H1 (cell line): ENCODE measurements around the gene TSPAN4. TPM values are rescaled to one million over a fixed set of nuclear protein-coding genes. Genes with fewer than 3 reads are reported as not detected.
A peak's percentile ranks its signal among the peaks of the same experiment; 100 is the strongest.

Experiments used
- CTCF ChIA-PET: fragments of 300-600 bp; sonication (Branson Sonifier 250); formaldehyde crosslinking; loops from one replicate; lab custom pipeline; 2021; ENCODE audit not compliant: partially characterized antibody; lab: Charles Lee
- POLR2A ChIA-PET: fragments of 300-600 bp; sonication (Branson Sonifier 250); formaldehyde crosslinking; loops from one replicate; lab custom pipeline; 2021; ENCODE audit warnings: inconsistent platforms; ENCODE audit not compliant: partially characterized antibody; lab: Charles Lee
- DNase-seq, 2 experiments: peaks; one replicate each; pipeline versions ENCODE4 v3.0.0 to v3.0.0-alpha.2; 2010 to 2022; ENCODE audit warnings: low spot score in 2 of 2, low read depth in 1 of 2, mixed read lengths in 1 of 2
- FAIRE-seq: peaks from 2 replicates; lab custom pipeline; 2011; peaks lifted over from hg19 to GRCh38; lab: Jason Lieb, UNC
- H2AFZ ChIP-seq: 2 replicates; pipeline ENCODE4 v1.8.1; 2012; ENCODE audit warnings: low read length, inconsistent platforms
- H2AK5ac ChIP-seq: 2 replicates; pipeline ENCODE4 v1.6.1; 2013; ENCODE audit warnings: low read depth, low read length
- H2BK120ac ChIP-seq: replicated peaks from 2 replicates; pipeline ENCODE3; 2013; ENCODE audit warnings: low read depth, low read length, inconsistent platforms
- H2BK12ac ChIP-seq: 2 replicates; pipeline ENCODE4 v1.6.1; 2013; ENCODE audit warnings: low read depth, low read length
- H2BK15ac ChIP-seq: 2 replicates; pipeline ENCODE4 v1.6.1; 2013; ENCODE audit warnings: low read length
- H2BK20ac ChIP-seq: 2 replicates; pipeline ENCODE4 v1.6.1; 2013; ENCODE audit warnings: low read length
- H2BK5ac ChIP-seq: 2 replicates; pipeline ENCODE4 v1.6.1; 2013; ENCODE audit warnings: low read depth, low read length
- H3K14ac ChIP-seq: 2 replicates; pipeline ENCODE4 v1.6.1; 2013; ENCODE audit warnings: inconsistent platforms; ENCODE audit not compliant: insufficient read length
- H3K18ac ChIP-seq: 2 replicates; pipeline ENCODE4 v1.6.1; 2013; ENCODE audit warnings: low read length; ENCODE audit errors: extremely low read depth
- H3K23ac ChIP-seq: 2 replicates; pipeline ENCODE4 v1.6.1; 2013; ENCODE audit warnings: inconsistent platforms; ENCODE audit not compliant: insufficient read length
- H3K23me2 ChIP-seq: 2 replicates; pipeline ENCODE4 v1.6.1; 2013; ENCODE audit warnings: low read depth, low read length
- H3K27ac ChIP-seq: 2 replicates; pipeline ENCODE4 v1.6.1; 2011; ENCODE audit warnings: low read depth, low read length, inconsistent platforms
- H3K27me3 ChIP-seq, 4 experiments: replicated peaks in 1 of 4; 1 replicate in 1 of 4; 2 replicates in 3 of 4; pipeline versions ENCODE4 v1.6.1 to v1.8.1; 2011 to 2013; ENCODE audit warnings: low read length in 3 of 4, mild to moderate bottlenecking in 3 of 4, inconsistent platforms in 2 of 4, mixed read lengths in 2 of 4, moderate library complexity in 1 of 4; ENCODE audit not compliant: control insufficient read depth in 3 of 4, insufficient read depth in 3 of 4; ENCODE audit errors: extremely low read depth in 1 of 4
- H3K36me3 ChIP-seq, 4 experiments: 2 replicates each; pipeline versions ENCODE4 v1.6.1 to v1.8.1; 2011 to 2013; ENCODE audit warnings: mild to moderate bottlenecking in 4 of 4, low read length in 3 of 4, moderate library complexity in 2 of 4, control low read depth in 1 of 4, inconsistent platforms in 1 of 4; ENCODE audit not compliant: insufficient read depth in 4 of 4, control insufficient read depth in 2 of 4
- H3K4ac ChIP-seq: replicated peaks from 2 replicates; pipeline ENCODE3; 2013; ENCODE audit warnings: low read length, low read depth, mixed read lengths, inconsistent platforms; ENCODE audit not compliant: insufficient read length
- H3K4me1 ChIP-seq, 4 experiments: replicated peaks in 1 of 4; 1 replicate in 1 of 4; 2 replicates in 3 of 4; pipeline versions ENCODE4 v1.6.1 to v1.8.1; 2011 to 2013; ENCODE audit warnings: low read length in 3 of 4, inconsistent platforms in 2 of 4, mixed read lengths in 1 of 4; ENCODE audit not compliant: insufficient read depth in 4 of 4, control insufficient read depth in 3 of 4
- H3K4me2 ChIP-seq, 2 experiments: 2 replicates each; pipeline versions ENCODE4 v1.6.1 to v1.8.1; 2011 to 2013; ENCODE audit warnings: low read depth in 2 of 2, low read length in 2 of 2, control low read depth in 1 of 2, inconsistent platforms in 1 of 2, mild to moderate bottlenecking in 1 of 2; ENCODE audit not compliant: insufficient read depth in 1 of 2
- H3K4me3 ChIP-seq, 4 experiments: fragments of 200-600, 300-600 bp in 1 of 4; sonication (generic), shearing (Covaris generic), sonication (Bioruptor Twin) in 1 of 4; 2 replicates each; pipeline versions ENCODE4 v1.5.1 to v1.8.1; 2011 to 2016; ENCODE audit warnings: low read length in 4 of 4, low read depth in 3 of 4, control low read depth in 2 of 4, inconsistent platforms in 2 of 4, mild to moderate bottlenecking in 2 of 4, mixed read lengths in 1 of 4, moderate library complexity in 1 of 4; ENCODE audit not compliant: insufficient read depth in 2 of 4; ENCODE audit errors: extremely low read depth in 1 of 4
- H3K56ac ChIP-seq: replicated peaks from 2 replicates; pipeline ENCODE3; 2013; ENCODE audit warnings: low read depth, mild to moderate bottlenecking, mixed read lengths, low read length, inconsistent platforms; ENCODE audit not compliant: insufficient read length
- H3K79me1 ChIP-seq: 2 replicates; pipeline ENCODE4 v1.6.1; 2013; ENCODE audit warnings: low read depth, low read length, control low read depth
- H3K79me2 ChIP-seq, 2 experiments: 2 replicates each; pipeline versions ENCODE4 v1.6.1 to v1.8.1; 2012 to 2013; ENCODE audit warnings: low read length in 2 of 2, mild to moderate bottlenecking in 2 of 2, inconsistent platforms in 1 of 2; ENCODE audit not compliant: insufficient read depth in 2 of 2, control insufficient read depth in 1 of 2
- H3K9ac ChIP-seq, 4 experiments: replicated peaks in 1 of 4; 1 replicate in 1 of 4; 2 replicates in 3 of 4; pipeline versions ENCODE4 v1.6.1 to v1.8.1; 2011 to 2013; ENCODE audit warnings: low read depth in 3 of 4, low read length in 3 of 4, control low read depth in 2 of 4, mild to moderate bottlenecking in 2 of 4, moderate library complexity in 2 of 4, inconsistent platforms in 1 of 4; ENCODE audit errors: extremely low read depth in 1 of 4
- H3K9me3 ChIP-seq, 2 experiments: 2 replicates each; pipeline versions ENCODE4 v1.6.1 to v1.8.1; 2012 to 2013; ENCODE audit warnings: mild to moderate bottlenecking in 2 of 2, moderate library complexity in 2 of 2, control low read depth in 1 of 2, inconsistent platforms in 1 of 2, low read depth in 1 of 2, low read length in 1 of 2, mixed read lengths in 1 of 2; ENCODE audit not compliant: insufficient read depth in 2 of 2
- H4K20me1 ChIP-seq, 2 experiments: replicated peaks in 1 of 2; 2 replicates each; pipeline versions ENCODE3 to v1.8.1; 2011 to 2013; ENCODE audit warnings: inconsistent platforms in 2 of 2, low read length in 2 of 2, mild to moderate bottlenecking in 1 of 2; ENCODE audit not compliant: insufficient read depth in 2 of 2, control insufficient read depth in 1 of 2
- H4K5ac ChIP-seq: 2 replicates; pipeline ENCODE4 v1.6.1; 2013; ENCODE audit warnings: low read length, low read depth, mixed read lengths, inconsistent platforms; ENCODE audit not compliant: insufficient read length
- H4K8ac ChIP-seq: 2 replicates; pipeline ENCODE4 v1.8.0; 2013; ENCODE audit warnings: mild to moderate bottlenecking, moderate library complexity, low read length, inconsistent platforms; ENCODE audit not compliant: insufficient read depth; ENCODE audit errors: extremely low read depth
- H4K91ac ChIP-seq: replicated peaks from 2 replicates; pipeline ENCODE3; 2013; ENCODE audit warnings: low read length, mixed read lengths, inconsistent platforms; ENCODE audit not compliant: insufficient read length
- ASH2L ChIP-seq: fragments of 200-600, 300-600 bp; sonication (generic); IDR thresholded peaks from one replicate; pipeline ENCODE4 v1.7.1; 2017; ENCODE audit warnings: low read length
- BCL11A ChIP-seq, 2 experiments: IDR thresholded peaks; one replicate each; pipeline ENCODE4 v1.6.1; 2011; ENCODE audit warnings: low read depth in 2 of 2, low read length in 2 of 2, mild to moderate bottlenecking in 2 of 2
- CREB1 ChIP-seq: IDR thresholded peaks from 2 replicates; pipeline ENCODE4 v1.6.1; 2012; ENCODE audit warnings: inconsistent platforms
- EGR1 ChIP-seq: IDR thresholded peaks from 2 replicates; pipeline ENCODE4 v1.6.1; 2011; ENCODE audit warnings: low read depth, low read length, borderline replicate concordance
- FOSL1 ChIP-seq: IDR thresholded peaks from 2 replicates; pipeline ENCODE4 v1.6.1; 2011; ENCODE audit warnings: mild to moderate bottlenecking, low read depth, low read length, moderate library complexity; ENCODE audit not compliant: insufficient read depth
- KDM4A ChIP-seq: IDR thresholded peaks from one replicate; pipeline ENCODE4 v1.7.1; 2012; ENCODE audit warnings: low read depth, mild to moderate bottlenecking, moderate library complexity, low read length, inconsistent platforms; ENCODE audit not compliant: severe bottlenecking
- MAFK ChIP-seq: IDR thresholded peaks from 2 replicates; pipeline ENCODE4 v1.6.1; 2012; ENCODE audit warnings: low read depth, mild to moderate bottlenecking, improper control_type of control experiment, low read length
- NRF1 ChIP-seq: IDR thresholded peaks from 2 replicates; pipeline ENCODE4 v1.6.1; 2011; ENCODE audit warnings: mild to moderate bottlenecking, low read depth, low read length, improper control_type of control experiment
- RBBP5 ChIP-seq: IDR thresholded peaks from 2 replicates; pipeline ENCODE4 v1.7.1; 2012; ENCODE audit warnings: low read depth, mild to moderate bottlenecking, inconsistent platforms, low read length, moderate library complexity, borderline replicate concordance
- SIRT6 ChIP-seq: IDR thresholded peaks from one replicate; pipeline ENCODE4 v1.7.1; 2012; ENCODE audit warnings: low read length, inconsistent platforms
- SP1 ChIP-seq: IDR thresholded peaks from 2 replicates; pipeline ENCODE4 v1.6.1; 2011; ENCODE audit warnings: low read depth, low read length
- SRF ChIP-seq: IDR thresholded peaks from 2 replicates; pipeline ENCODE4 v1.6.1; 2011; ENCODE audit warnings: mild to moderate bottlenecking, low read depth, low read length, moderate library complexity
- ZNF274 ChIP-seq: IDR thresholded peaks from 2 replicates; pipeline ENCODE4 v1.7.0; 2012; ENCODE audit warnings: low read length, borderline replicate concordance; ENCODE audit errors: extremely low read depth
- WGBS, 2 experiments: shearing (Covaris generic) in 1 of 2; methylation state at CpG; one replicate each; pipeline versions ENCODE4 v1.1.6 to v1.1.7; 2013 to 2015; ENCODE audit warnings: low lambda C conversion rate in 2 of 2, mixed read lengths in 2 of 2, inconsistent platforms in 1 of 2, low coverage in 1 of 2, missing lambda C conversion rate in 1 of 2; ENCODE audit not compliant: insufficient replicate concordance in 2 of 2, insufficient coverage in 1 of 2, insufficient read length in 1 of 2; ENCODE audit errors: extremely low coverage in 1 of 2, missing lambda C conversion rate in 1 of 2; 5-methylcytosine and 5-hydroxymethylcytosine counted together
- polyA plus RNA-seq, 7 experiments: library from polyadenylated mRNA; depleted of rRNA in 3 of 7; stranded (reverse) in 5 of 7; unstranded in 2 of 7; fragments of >200 nt in 5 of 7; fragments of 200-250 nt in 2 of 7; gene quantifications; 1 replicate in 5 of 7; 2 replicates in 1 of 7; 4 replicates in 1 of 7; pipeline versions ENCODE4 v1.2.1 to v1.2.3, GENCODE V29; 2011 to 2013; ENCODE audit warnings: missing spikeins in 2 of 7, mixed read lengths in 2 of 7
- total RNA-seq: library from RNA; stranded (reverse); fragmentation: NEBNext Ultra II Directional; extraction: Animal tissue kit (Norgen Biotek cat#: 25700); gene quantifications from 2 replicates; pipeline ENCODE4 v1.2.1, GENCODE V29; 2021
- TF ChIP-seq, protein P1 (sequence below): IDR thresholded peaks from 2 replicates; pipeline ENCODE4 v1.6.1; 2012; ENCODE audit warnings: inconsistent platforms

TSPAN4 gene
- total and polyA plus RNA-seq, 2 of the 8 experiments (the other 6 are each of a cell fraction or from before 2014, with no cell fraction given) = 74.1 to 145 TPM

- H3K56ac ChIP-seq = no peak overlapping the region
- no peak overlapping the region for H3K27ac ChIP-seq
- no peak overlapping the region for H2AFZ ChIP-seq
- peak overlapping the region; percentile 74 to 77 for H3K4me2 ChIP-seq
- H3K9ac ChIP-seq = peak overlapping the region in 2 of 4 experiments; percentile 6 to 42; a peak in 1 of 7 replicates
- peak overlapping the region in 3 of 4 experiments; percentile 69 to 97 (median 89); a peak in 5 of 8 replicates for H3K4me3 ChIP-seq
- CTCF ChIA-PET = interaction anchor here (0.7 to 1.7 kb wide), 8 partner anchors 9 to 86 kb away, joined by 3 to 12 read pairs (median 4); no protein-coding TSS in a partner anchor
- H3K36me3 ChIP-seq = peaks cover 2 to 5% (median 4%) of the 10 kb centered on the region in 4 experiments; a peak in 6 of 8 replicates
- POLR2A ChIA-PET = interaction anchor here (0.8 to 1.8 kb wide), 4 partner anchors 15 to 132 kb away, joined by 3 to 6 read pairs (median 3); no protein-coding TSS in a partner anchor
- H2BK12ac ChIP-seq = no peak overlapping the region
- no peak overlapping the region for H2BK20ac ChIP-seq
- H2AK5ac ChIP-seq = no peak overlapping the region
- TF ChIP-seq FOSL1 (no peak), EGR1 (no peak), SP1 (no peak), MAFK (no peak), RBBP5 (no peak), CREB1 (no peak), KDM4A (no peak), SRF (no peak), ASH2L (no peak), NRF1 (no peak), ZNF274 (no peak), SIRT6 (no peak), BCL11A (IDR thresholded peaks at IDR 0.05; ENCODE audit: low read depth in 2 of 2, low read length in 2 of 2) (no peak)
- TF ChIP-seq, protein P1, sequence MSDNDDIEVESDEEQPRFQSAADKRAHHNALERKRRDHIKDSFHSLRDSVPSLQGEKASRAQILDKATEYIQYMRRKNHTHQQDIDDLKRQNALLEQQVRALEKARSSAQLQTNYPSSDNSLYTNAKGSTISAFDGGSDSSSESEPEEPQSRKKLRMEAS = no peak
- H3K27me3 ChIP-seq = no peaks in the 10 kb centered on the region
- H3K14ac ChIP-seq = no peak overlapping the region
- H2BK15ac ChIP-seq = no peak overlapping the region
- no peak overlapping the region for H3K4ac ChIP-seq
- no peak overlapping the region for H3K23ac ChIP-seq
- H4K20me1 ChIP-seq = peaks cover 0 to 10% of the 10 kb centered on the region in 2 experiments
- peaks cover 0 to 36% of the 10 kb centered on the region in 2 experiments; a peak in 3 of 4 replicates for H3K79me2 ChIP-seq
- no peak overlapping the region for H4K91ac ChIP-seq
- H2BK120ac ChIP-seq = peak overlapping the region; percentile 54
- 94% methylated on average over 11 of the region's 11 CpGs; no CpG with 5 or more reads in 1 of the 2 experiments for WGBS, 2 experiments
- DNase-seq = no peak
- H2BK5ac ChIP-seq = no peak overlapping the region
- peaks cover 15% of the 10 kb centered on the region for H3K23me2 ChIP-seq
- no peak overlapping the region; the same call in 1 of the 2 replicates for H4K8ac ChIP-seq
- H3K4me1 ChIP-seq = peaks cover 0 to 14% (median 6%) of the 10 kb centered on the region in 4 experiments; a peak in 6 of 7 replicates
- no peak overlapping the region for H4K5ac ChIP-seq
- H3K18ac ChIP-seq = no peak overlapping the region
- H3K9me3 ChIP-seq = no peaks in the 10 kb centered on the region
- no peak for FAIRE-seq
- peaks cover 22% of the 10 kb centered on the region for H3K79me1 ChIP-seq
Measured at GRCh38 chr11:909406-909805, 66.8 kb downstream of the TSPAN4 start.
